BJ (cell line): ENCODE measurements around the gene KLHL35. TPM values are rescaled to one million over a fixed set of nuclear protein-coding genes. Genes with fewer than 3 reads are reported as not detected.

Experiments
- CTCF ChIA-PET: fragments of 350-600 bp; formaldehyde crosslinking; extraction: SDS; loops from one replicate; lab custom pipeline; 2021; ENCODE audit warnings: antibody characterized with exemption, inconsistent platforms; lab: Yijun Ruan, JAX
- POLR2A ChIA-PET: fragments of 300-600 bp; sonication (Branson Sonifier 250); formaldehyde crosslinking; extraction: SDS; loops from one replicate; lab custom pipeline; 2021; ENCODE audit warnings: antibody characterized with exemption; lab: Charles Lee
- DNase-seq: peaks from one replicate; pipeline ENCODE4 v3.0.0-alpha.2; 2011; ENCODE audit warnings: low read depth
- H3K27me3 ChIP-seq: 2 replicates; pipeline ENCODE4 v1.6.0; 2011; ENCODE audit warnings: low read length; ENCODE audit not compliant: control insufficient read depth, insufficient read depth
- H3K36me3 ChIP-seq: 2 replicates; pipeline ENCODE4 v1.5.1; 2011; ENCODE audit warnings: low read length; ENCODE audit not compliant: control insufficient read depth, insufficient read depth
- H3K4me3 ChIP-seq: 2 replicates; pipeline ENCODE4 v1.5.1; 2011; ENCODE audit warnings: low read depth, mild to moderate bottlenecking, control low read depth, low read length
- CTCF ChIP-seq: IDR thresholded peaks from 2 replicates; pipeline ENCODE4 v1.5.1; 2011; ENCODE audit warnings: low read depth, mild to moderate bottlenecking, control low read depth, inconsistent platforms, low read length, moderate library complexity; ENCODE audit not compliant: insufficient read depth
- polyA plus RNA-seq: library from polyadenylated mRNA; depleted of rRNA; stranded (reverse); fragments of >200 nt; gene quantifications from 2 replicates; pipeline ENCODE4 v1.2.3, GENCODE V29; 2011; rRNA removed
- small RNA-seq: library from RNA; depleted of rRNA; stranded (forward); fragments of <200 nt; gene quantifications from one replicate; pipeline ENCODE3, GENCODE V24; 2012; ENCODE audit warnings: low replicate concordance, low read depth; ENCODE audit not compliant: insufficient read length

KLHL35 gene
- polyA plus RNA-seq, 1 experiment: 3.1 TPM

GRCh38 chr11:75373201-75373600 is 59.8 kb downstream of the KLHL35 start:
- no peak for DNase-seq
- no peak overlapping the region for H3K4me3 ChIP-seq
- POLR2A ChIA-PET: no interaction called here
- H3K36me3 ChIP-seq: no peaks in the 10 kb centered on the region
- no peak for TF ChIP-seq CTCF
- H3K27me3 ChIP-seq: peaks cover 5% of the 10 kb centered on the region
- CTCF ChIA-PET: interaction anchor here (1.1 to 4.3 kb wide), 2 partner anchors 10 to 11 kb away, joined by 3 to 32 read pairs; no protein-coding TSS in a partner anchor

Small RNAs within 50 kb of the gene (small RNA-seq; reads per million reads assigned to genes)
- not detected for gene SNORD15A
- gene SNORD15B: 88.7 reads per million, percentile 91 among the genes with 10 or more reads in this experiment

Other genes starting within 250 kb of the KLHL35 start
- gene TPBGL, start 192.4 kb downstream of the KLHL35 start, polyA plus RNA-seq: not detected in 2 replicates
- gene ARRB1, start 81.5 kb downstream of the KLHL35 start, polyA plus RNA-seq: 10.0 and 15.7 TPM in 2 replicates
- gene RPS3, start 33.7 kb downstream of the KLHL35 start, polyA plus RNA-seq: 3,005 and 3,406 TPM in 2 replicates
- gene GDPD5, start 92.7 kb upstream of the KLHL35 start, polyA plus RNA-seq: 5.0 and 7.7 TPM in 2 replicates
- 1,158 and 1,604 TPM in 2 replicates for gene SERPINH1, start 129.1 kb upstream of the KLHL35 start, polyA plus RNA-seq
- 10.9 and 12.3 TPM in 2 replicates for gene MAP6, start 235.8 kb upstream of the KLHL35 start, polyA plus RNA-seq